Neural progenitor cell (in vitro differentiated cells): ENCODE results near the gene TMEM140. TPM values are rescaled to one million over a fixed set of nuclear protein-coding genes. Genes with fewer than 3 reads are reported as not detected.

Source experiments
- DNase-seq: peaks from one replicate; pipeline ENCODE4 v3.0.0-alpha.2; 2016; ENCODE audit warnings: low spot score
- H2AFZ ChIP-seq: fragments of 200-600 bp; sonication (generic); replicated peaks from 2 replicates; pipeline ENCODE4 v1.6.1; 2016; ENCODE audit warnings: antibody characterized with exemption
- H3F3A ChIP-seq: fragments of 200-600 bp; sonication (generic); 2 replicates; pipeline ENCODE4 v1.6.1; 2016; ENCODE audit warnings: antibody characterized with exemption, low read depth
- H3K27ac ChIP-seq: fragments of 200-600 bp; sonication (generic); 2 replicates; pipeline ENCODE4 v1.5.1; 2016; ENCODE audit warnings: mild to moderate bottlenecking
- H3K27me3 ChIP-seq: fragments of 200-600 bp; sonication (generic); 2 replicates; pipeline ENCODE4 v1.6.1; 2016; ENCODE audit warnings: mild to moderate bottlenecking, moderate library complexity
- H3K36me3 ChIP-seq: fragments of 200-600 bp; sonication (generic); 2 replicates; pipeline ENCODE4 v1.5.1; 2016
- H3K4me1 ChIP-seq: fragments of 200-600 bp; sonication (generic); 2 replicates; pipeline ENCODE4 v1.6.1; 2016; ENCODE audit warnings: mixed run types
- H3K4me2 ChIP-seq: fragments of 200-600 bp; sonication (generic); 2 replicates; pipeline ENCODE4 v1.6.1; 2016
- H3K4me3 ChIP-seq: fragments of 200-600 bp; sonication (generic); 2 replicates; pipeline ENCODE4 v1.5.1; 2016
- H3K79me2 ChIP-seq: fragments of 200-600 bp; sonication (generic); 2 replicates; pipeline ENCODE4 v1.6.1; 2016; ENCODE audit warnings: low read depth
- H3K9ac ChIP-seq: fragments of 200-600 bp; sonication (generic); 2 replicates; pipeline ENCODE4 v1.6.1; 2016
- H3K9me3 ChIP-seq: fragments of 200-600 bp; sonication (generic); 2 replicates; pipeline ENCODE4 v1.5.1; 2016; ENCODE audit warnings: low read depth
- H4K20me1 ChIP-seq: fragments of 200-600 bp; sonication (generic); 2 replicates; pipeline ENCODE4 v1.6.1; 2016; ENCODE audit warnings: low read depth
- H3K27ac Mint-ChIP-seq: 3 replicates; pipeline ENCODE4 v1.8.0; 2021; ENCODE audit warnings: mixed read lengths
- H3K27me3 Mint-ChIP-seq: 2 replicates; pipeline ENCODE4 v1.8.0; 2022; ENCODE audit warnings: low read depth, mild to moderate bottlenecking, inconsistent platforms, moderate library complexity, mixed read lengths; ENCODE audit not compliant: insufficient read depth
- H3K36me3 Mint-ChIP-seq: 3 replicates; pipeline ENCODE4 v1.8.0; 2021; ENCODE audit warnings: mixed read lengths
- H3K4me1 Mint-ChIP-seq: 3 replicates; pipeline ENCODE4 v1.8.0; 2021; ENCODE audit warnings: mixed read lengths
- H3K4me3 Mint-ChIP-seq: 3 replicates; pipeline ENCODE4 v1.8.0; 2021; ENCODE audit warnings: mild to moderate bottlenecking, moderate library complexity, mixed read lengths
- H3K9me3 Mint-ChIP-seq: 3 replicates; pipeline ENCODE4 v1.8.0; 2020; ENCODE audit warnings: mixed read lengths
- EZH2 ChIP-seq: fragments of 200-600 bp; sonication (generic); IDR thresholded peaks from 2 replicates; pipeline ENCODE4 v1.6.1; 2017; ENCODE audit warnings: antibody characterized with exemption, mild to moderate bottlenecking, moderate library complexity
- EZH2phosphoT487 ChIP-seq: fragments of 200-600 bp; sonication (generic); IDR thresholded peaks from 2 replicates; pipeline ENCODE4 v1.6.1; 2017; ENCODE audit warnings: antibody characterized with exemption
- total RNA-seq: library from RNA; depleted of rRNA; stranded (reverse); fragments of >200 nt; gene quantifications from 2 replicates; pipeline ENCODE4 v1.2.3, GENCODE V29; 2015; ENCODE audit warnings: low replicate concordance
- TF ChIP-seq, protein P1 (sequence below): fragments of 200-600 bp; sonication (generic); IDR thresholded peaks from 2 replicates; pipeline ENCODE4 v1.5.1; 2017; ENCODE audit warnings: antibody characterized with exemption, mild to moderate bottlenecking

The TMEM140 gene
- total RNA-seq, 1 donor from 2014 or later = not detected

DNA sequence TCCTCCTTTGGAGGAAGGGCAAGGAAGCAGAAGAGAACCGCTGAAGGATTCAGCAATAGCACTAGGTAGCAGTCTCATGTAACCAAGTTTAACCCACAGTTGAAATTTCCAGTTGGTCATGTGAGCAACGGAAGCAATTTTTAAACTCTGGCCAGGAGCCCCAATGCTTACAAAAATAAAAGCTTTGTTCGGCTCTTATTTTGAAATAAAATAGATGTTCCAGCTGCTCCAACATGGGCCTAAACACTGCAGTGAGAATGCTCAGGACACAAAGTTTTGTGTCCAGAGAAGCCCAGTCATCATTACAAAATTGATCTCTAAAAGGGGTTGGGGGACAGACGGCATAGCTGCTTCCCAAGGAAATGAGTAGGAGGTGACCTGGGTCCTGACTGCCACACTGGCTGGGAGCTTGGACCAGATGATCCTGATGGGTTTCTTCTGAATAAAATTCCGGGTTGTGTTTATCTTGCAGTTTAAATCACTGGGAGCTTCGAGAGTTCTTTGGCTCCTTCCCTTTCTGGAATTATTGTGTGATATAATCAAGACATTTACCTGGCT lies 452 bp upstream of the TMEM140 start:
- Histone ChIP-seq H2AFZ (no peak overlapping the region), H3K4me3 (no peak overlapping the region), H3K27me3 (no peaks in the 10 kb centered on the region), H3F3A (no peaks in the 10 kb centered on the region), H3K4me1 (no peaks in the 10 kb centered on the region), H3K9me3 (no peaks in the 10 kb centered on the region), H3K9ac (no peak overlapping the region), H3K4me2 (no peak overlapping the region), H4K20me1 (no peaks in the 10 kb centered on the region), H3K36me3 (no peaks in the 10 kb centered on the region), H3K27ac (no peak overlapping the region), H3K79me2 (no peaks in the 10 kb centered on the region)
- TF ChIP-seq, protein P1, sequence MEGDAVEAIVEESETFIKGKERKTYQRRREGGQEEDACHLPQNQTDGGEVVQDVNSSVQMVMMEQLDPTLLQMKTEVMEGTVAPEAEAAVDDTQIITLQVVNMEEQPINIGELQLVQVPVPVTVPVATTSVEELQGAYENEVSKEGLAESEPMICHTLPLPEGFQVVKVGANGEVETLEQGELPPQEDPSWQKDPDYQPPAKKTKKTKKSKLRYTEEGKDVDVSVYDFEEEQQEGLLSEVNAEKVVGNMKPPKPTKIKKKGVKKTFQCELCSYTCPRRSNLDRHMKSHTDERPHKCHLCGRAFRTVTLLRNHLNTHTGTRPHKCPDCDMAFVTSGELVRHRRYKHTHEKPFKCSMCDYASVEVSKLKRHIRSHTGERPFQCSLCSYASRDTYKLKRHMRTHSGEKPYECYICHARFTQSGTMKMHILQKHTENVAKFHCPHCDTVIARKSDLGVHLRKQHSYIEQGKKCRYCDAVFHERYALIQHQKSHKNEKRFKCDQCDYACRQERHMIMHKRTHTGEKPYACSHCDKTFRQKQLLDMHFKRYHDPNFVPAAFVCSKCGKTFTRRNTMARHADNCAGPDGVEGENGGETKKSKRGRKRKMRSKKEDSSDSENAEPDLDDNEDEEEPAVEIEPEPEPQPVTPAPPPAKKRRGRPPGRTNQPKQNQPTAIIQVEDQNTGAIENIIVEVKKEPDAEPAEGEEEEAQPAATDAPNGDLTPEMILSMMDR = no peak
- TF ChIP-seq EZH2 (no peak), EZH2phosphoT487 (no peak)
- Mint-ChIP-seq H3K9me3 (no peaks in the 10 kb centered on the region), H3K36me3 (no peaks in the 10 kb centered on the region), H3K27me3 (no peaks in the 10 kb centered on the region), H3K4me1 (no peaks in the 10 kb centered on the region), H3K27ac (no peak overlapping the region), H3K4me3 (no peak overlapping the region)
- DNase-seq = no peak

DNA sequence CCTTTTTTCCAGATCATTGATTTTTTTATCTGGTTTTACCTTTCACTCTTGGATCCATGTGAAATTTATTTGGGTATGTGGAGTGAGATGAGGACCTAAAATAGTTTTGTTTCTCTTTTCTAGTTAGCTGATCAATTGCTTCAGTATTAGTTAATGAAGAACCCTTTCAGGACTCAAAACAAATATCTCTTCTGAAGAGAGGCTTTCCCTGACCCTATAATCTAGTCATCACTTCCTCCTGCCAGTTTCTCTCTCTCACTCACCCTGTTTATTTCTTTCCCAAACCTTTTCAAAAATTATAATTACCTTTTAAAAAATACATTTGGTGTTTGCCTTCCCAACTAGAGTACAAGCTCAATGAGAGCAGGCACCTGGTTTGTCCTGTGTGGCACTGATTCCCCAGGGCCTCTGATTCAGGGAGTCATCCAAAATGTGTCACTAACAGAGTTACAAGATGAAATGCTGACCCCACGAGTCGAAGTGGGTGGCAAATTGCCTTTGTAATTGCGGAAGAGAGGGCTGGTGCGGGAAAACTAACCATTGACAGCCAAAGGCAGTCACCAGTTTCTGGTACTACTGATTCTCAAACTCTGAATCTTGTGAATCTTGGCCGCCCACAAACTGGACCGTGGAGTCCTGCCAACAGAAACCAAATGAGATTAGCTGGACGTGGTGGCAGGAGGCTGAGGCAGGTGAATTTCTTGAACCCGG lies 2.4 kb downstream of the TMEM140 start:
- no peaks in the 10 kb centered on the region for H3K27me3 ChIP-seq
- no peaks in the 10 kb centered on the region for H4K20me1 ChIP-seq
- peaks cover 3% of the 10 kb centered on the region for H3K9me3 ChIP-seq
- Mint-ChIP-seq H3K4me3 (no peak overlapping the region), H3K4me1 (no peaks in the 10 kb centered on the region), H3K36me3 (peaks cover 2% of the 10 kb centered on the region), H3K9me3 (peaks cover 14% of the 10 kb centered on the region), H3K27me3 (no peaks in the 10 kb centered on the region), H3K27ac (no peak overlapping the region)
- no peaks in the 10 kb centered on the region for H3K79me2 ChIP-seq
- H3F3A ChIP-seq = no peaks in the 10 kb centered on the region
- no peak overlapping the region for H3K27ac ChIP-seq
- TF ChIP-seq, protein P1 = no peak
- TF ChIP-seq EZH2phosphoT487 (no peak), EZH2 (no peak)
- H3K4me3 ChIP-seq = no peak overlapping the region
- no peaks in the 10 kb centered on the region for H3K4me1 ChIP-seq
- no peaks in the 10 kb centered on the region for H3K36me3 ChIP-seq
- no peak overlapping the region for H2AFZ ChIP-seq
- no peak overlapping the region for H3K9ac ChIP-seq
- H3K4me2 ChIP-seq = no peak overlapping the region
- DNase-seq = no peak

DNA sequence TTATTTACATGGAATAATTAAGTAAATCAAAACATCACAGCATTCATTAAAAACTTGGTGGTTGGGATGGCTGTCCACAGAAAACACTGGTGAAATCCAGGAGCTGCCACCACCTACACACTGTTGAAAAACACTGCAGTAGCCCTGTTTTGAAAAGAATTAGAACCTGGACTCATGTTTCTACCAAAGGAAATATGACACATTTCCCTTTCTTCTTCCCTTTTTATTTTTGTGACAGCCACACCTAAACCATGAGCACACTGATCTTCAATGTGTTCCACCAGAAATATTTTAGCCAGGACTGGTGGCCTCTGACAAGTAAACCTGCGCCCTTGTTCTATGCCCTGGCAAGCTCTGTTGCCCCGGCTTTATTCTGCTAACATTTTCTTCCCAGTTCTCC lies 3.3 kb downstream of the TMEM140 start:
- Histone ChIP-seq H2AFZ (no peak overlapping the region), H3K4me3 (no peak overlapping the region), H3F3A (no peaks in the 10 kb centered on the region), H3K79me2 (no peaks in the 10 kb centered on the region), H4K20me1 (no peaks in the 10 kb centered on the region), H3K9ac (no peak overlapping the region), H3K27me3 (no peaks in the 10 kb centered on the region), H3K4me1 (no peaks in the 10 kb centered on the region), H3K36me3 (no peaks in the 10 kb centered on the region), H3K4me2 (no peak overlapping the region), H3K27ac (no peak overlapping the region), H3K9me3 (peaks cover 7% of the 10 kb centered on the region)
- TF ChIP-seq EZH2phosphoT487 (no peak), EZH2 (no peak)
- TF ChIP-seq, protein P1 = no peak
- peaks cover 22% of the 10 kb centered on the region for H3K9me3 Mint-ChIP-seq
- H3K36me3 Mint-ChIP-seq = peaks cover 2% of the 10 kb centered on the region
- H3K4me3 Mint-ChIP-seq = no peak overlapping the region
- H3K27me3 Mint-ChIP-seq = no peaks in the 10 kb centered on the region
- no peak for DNase-seq
- H3K4me1 Mint-ChIP-seq = no peaks in the 10 kb centered on the region
- H3K27ac Mint-ChIP-seq = no peak overlapping the region
